GM12878 (cell line): ENCODE results near the gene HCFC2. TPM values are rescaled to one million over a fixed set of nuclear protein-coding genes. Genes with fewer than 3 reads are reported as not detected.
A peak's percentile ranks its signal among the peaks of the same experiment; 100 is the strongest.

Source experiments
- CREM ChIP-seq: IDR thresholded peaks from 2 replicates; pipeline ENCODE4 v1.6.1; 2014; ENCODE audit warnings: antibody characterized with exemption, low read depth
- EED ChIP-seq: sonication (generic); IDR thresholded peaks from 2 replicates; pipeline ENCODE4 v1.6.1; 2016; ENCODE audit warnings: antibody characterized with exemption, low read depth
- HDAC2 ChIP-seq: fragments of 200-600 bp; sonication (generic); IDR thresholded peaks from 2 replicates; pipeline ENCODE4 v1.6.1; 2017
- HDGF ChIP-seq: fragments of 450-650 bp; IDR thresholded peaks from 2 replicates; pipeline ENCODE4 v1.6.1; 2016; ENCODE audit warnings: antibody characterized with exemption
- IKZF2 ChIP-seq, 2 experiments: fragments of 450-650 bp; IDR thresholded peaks; 2 replicates each; pipeline ENCODE4 v1.6.1; 2017; ENCODE audit warnings: mild to moderate bottlenecking in 2 of 2, moderate library complexity in 2 of 2
- KLF5 ChIP-seq: fragments of 450-650 bp; IDR thresholded peaks from 2 replicates; pipeline ENCODE4 v1.6.1; 2014; ENCODE audit warnings: mild to moderate bottlenecking; ENCODE audit not compliant: partially characterized antibody
- MEF2A ChIP-seq: IDR thresholded peaks from 2 replicates; pipeline ENCODE4 v1.6.1; 2011; ENCODE audit warnings: low read depth, mild to moderate bottlenecking, low read length, moderate library complexity; ENCODE audit not compliant: insufficient read depth
- MXI1 ChIP-seq: fragments of 150-350 bp; IDR thresholded peaks from 2 replicates; pipeline ENCODE4 v1.6.1; 2011; ENCODE audit warnings: low read depth, mild to moderate bottlenecking, inconsistent platforms, low read length, improper control_type of control experiment
- NBN ChIP-seq: fragments of 450-650 bp; IDR thresholded peaks from 2 replicates; pipeline ENCODE4 v1.6.1; 2016
- NFYB ChIP-seq: IDR thresholded peaks from 2 replicates; pipeline ENCODE4 v1.6.1; 2011; ENCODE audit warnings: low read depth, mild to moderate bottlenecking, low read length, improper control_type of control experiment, moderate library complexity; ENCODE audit not compliant: insufficient read depth
- PML ChIP-seq: IDR thresholded peaks from 2 replicates; pipeline ENCODE4 v1.6.1; 2012; ENCODE audit warnings: low read length, inconsistent platforms
- POLR2A ChIP-seq: IDR thresholded peaks from 2 replicates; pipeline ENCODE4 v1.6.1; 2011; ENCODE audit warnings: low read depth, mild to moderate bottlenecking, low read length
- RAD51 ChIP-seq: fragments of 450-650 bp; IDR thresholded peaks from 2 replicates; pipeline ENCODE4 v1.6.1; 2016; ENCODE audit warnings: moderate library complexity, mild to moderate bottlenecking, inconsistent platforms
- RUNX3 ChIP-seq: IDR thresholded peaks from 2 replicates; pipeline ENCODE4 v1.6.1; 2012; ENCODE audit warnings: low read length, inconsistent platforms
- SIN3A ChIP-seq: IDR thresholded peaks from 2 replicates; pipeline ENCODE4 v1.6.1; 2012; ENCODE audit warnings: low read depth, low read length, improper control_type of control experiment
- TBL1XR1 ChIP-seq: IDR thresholded peaks from 2 replicates; pipeline ENCODE4 v1.6.1; 2012; ENCODE audit warnings: low read depth, low read length, improper control_type of control experiment
- TCF3 ChIP-seq: IDR thresholded peaks from 2 replicates; pipeline ENCODE4 v1.6.1; 2012; ENCODE audit warnings: low read depth, mild to moderate bottlenecking, low read length, borderline replicate concordance; ENCODE audit not compliant: insufficient read depth
- ZNF207 ChIP-seq: fragments of 450-650 bp; IDR thresholded peaks from 2 replicates; pipeline ENCODE4 v1.6.1; 2014; ENCODE audit warnings: antibody characterized with exemption, mild to moderate bottlenecking, borderline replicate concordance
- polyA plus RNA-seq, 11 experiments: library from polyadenylated mRNA; depleted of rRNA in 4 of 11; unstranded in 6 of 11; stranded (reverse) in 5 of 11; fragments of >200 nt; fragmentation: Nextera tagmentation in 4 of 11; fragmentation: Illumina TruSeq in 1 of 11; extraction: Ambion mirVana in 4 of 11; extraction: Trizol in 1 of 11; gene quantifications; 1 replicate in 1 of 11; 2 replicates in 10 of 11; pipeline versions ENCODE4 v1.2.1 to v1.2.3, GENCODE V29; 2011 to 2016; ENCODE audit warnings: inconsistent platforms in 2 of 11, missing spikeins in 2 of 11, low read depth in 1 of 11
- total RNA-seq, 4 experiments: library from RNA; depleted of rRNA in 3 of 4; stranded (reverse); fragments of >200 nt in 3 of 4; fragmentation: Illumina TruSeq in 1 of 4; extraction: Trizol in 1 of 4; gene quantifications; 2 replicates each; pipeline versions ENCODE4 v1.2.1 to v1.2.3, GENCODE V29; 2013 to 2021
- TF ChIP-seq, protein P1 (sequence below): fragments of 450-650 bp; conservative IDR thresholded peaks from 2 replicates; pipeline ENCODE4 v1.6.1; 2017; ENCODE audit warnings: mild to moderate bottlenecking, moderate library complexity
- TF ChIP-seq, protein P2 (sequence below): IDR thresholded peaks from 2 replicates; pipeline ENCODE4 v1.6.1; 2012; ENCODE audit warnings: low read length, inconsistent platforms
- TF ChIP-seq, protein P3 (sequence below): fragments of 450-650 bp; formaldehyde crosslinking; IDR thresholded peaks from 2 replicates; pipeline ENCODE4 v1.4.0; 2020; ENCODE audit warnings: mild to moderate bottlenecking, moderate library complexity

HCFC2 gene
- total and polyA plus RNA-seq, 10 of the 15 experiments (the other 5 are each of a cell fraction or from before 2014, with no cell fraction given): 1.8 to 14.2 (median 9.3) TPM

DNA sequence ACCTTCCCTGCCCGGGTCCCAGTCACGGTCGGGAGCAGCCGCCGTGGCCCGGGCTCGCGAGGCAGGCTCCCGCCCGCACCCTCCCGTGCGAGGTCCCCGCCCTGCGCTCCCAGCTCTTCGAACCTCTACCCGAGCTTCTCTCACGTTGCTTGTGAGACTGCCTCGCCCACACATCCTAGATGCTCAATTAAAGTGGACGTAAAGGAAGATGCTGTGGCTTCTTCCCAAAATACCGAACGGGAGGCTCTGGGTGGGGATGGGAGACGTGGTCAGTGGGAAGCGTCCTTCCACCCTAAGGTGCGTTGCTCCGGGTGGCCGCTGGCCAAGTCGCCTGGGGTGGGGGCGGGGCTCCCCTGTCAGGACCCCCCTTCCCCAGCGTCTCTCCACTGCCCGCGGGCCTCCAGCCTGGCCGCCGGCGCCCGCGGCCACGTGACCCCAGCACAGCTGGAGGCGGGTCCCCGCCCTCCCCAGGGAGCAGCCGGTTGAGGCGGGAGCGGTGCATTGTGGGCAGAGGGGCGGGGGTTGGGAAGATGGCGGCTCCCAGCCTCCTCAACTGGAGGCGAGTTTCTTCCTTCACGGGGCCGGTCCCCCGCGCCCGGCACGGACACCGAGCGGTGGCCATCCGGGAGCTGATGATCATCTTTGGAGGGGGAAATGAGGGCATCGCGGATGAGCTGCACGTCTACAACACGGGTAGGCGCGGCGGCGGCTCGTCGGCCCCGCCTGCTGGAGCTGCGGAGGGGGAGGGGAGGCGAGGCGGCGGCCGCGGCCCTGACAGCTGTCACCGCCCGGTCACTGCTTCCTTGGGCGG lies at the start of gene HCFC2 (continued):
- TF ChIP-seq, protein P1, sequence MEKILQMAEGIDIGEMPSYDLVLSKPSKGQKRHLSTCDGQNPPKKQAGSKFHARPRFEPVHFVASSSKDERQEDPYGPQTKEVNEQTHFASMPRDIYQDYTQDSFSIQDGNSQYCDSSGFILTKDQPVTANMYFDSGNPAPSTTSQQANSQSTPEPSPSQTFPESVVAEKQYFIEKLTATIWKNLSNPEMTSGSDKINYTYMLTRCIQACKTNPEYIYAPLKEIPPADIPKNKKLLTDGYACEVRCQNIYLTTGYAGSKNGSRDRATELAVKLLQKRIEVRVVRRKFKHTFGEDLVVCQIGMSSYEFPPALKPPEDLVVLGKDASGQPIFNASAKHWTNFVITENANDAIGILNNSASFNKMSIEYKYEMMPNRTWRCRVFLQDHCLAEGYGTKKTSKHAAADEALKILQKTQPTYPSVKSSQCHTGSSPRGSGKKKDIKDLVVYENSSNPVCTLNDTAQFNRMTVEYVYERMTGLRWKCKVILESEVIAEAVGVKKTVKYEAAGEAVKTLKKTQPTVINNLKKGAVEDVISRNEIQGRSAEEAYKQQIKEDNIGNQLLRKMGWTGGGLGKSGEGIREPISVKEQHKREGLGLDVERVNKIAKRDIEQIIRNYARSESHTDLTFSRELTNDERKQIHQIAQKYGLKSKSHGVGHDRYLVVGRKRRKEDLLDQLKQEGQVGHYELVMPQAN: peak; percentile 98
- TF ChIP-seq TCF3: peak; percentile 93
- TF ChIP-seq, protein P2, sequence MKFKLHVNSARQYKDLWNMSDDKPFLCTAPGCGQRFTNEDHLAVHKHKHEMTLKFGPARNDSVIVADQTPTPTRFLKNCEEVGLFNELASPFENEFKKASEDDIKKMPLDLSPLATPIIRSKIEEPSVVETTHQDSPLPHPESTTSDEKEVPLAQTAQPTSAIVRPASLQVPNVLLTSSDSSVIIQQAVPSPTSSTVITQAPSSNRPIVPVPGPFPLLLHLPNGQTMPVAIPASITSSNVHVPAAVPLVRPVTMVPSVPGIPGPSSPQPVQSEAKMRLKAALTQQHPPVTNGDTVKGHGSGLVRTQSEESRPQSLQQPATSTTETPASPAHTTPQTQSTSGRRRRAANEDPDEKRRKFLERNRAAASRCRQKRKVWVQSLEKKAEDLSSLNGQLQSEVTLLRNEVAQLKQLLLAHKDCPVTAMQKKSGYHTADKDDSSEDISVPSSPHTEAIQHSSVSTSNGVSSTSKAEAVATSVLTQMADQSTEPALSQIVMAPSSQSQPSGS: no peak
- 0 out of 2 replicates have a peak, but pooled peaks have one; percentile 54 for TF ChIP-seq PML
- TF ChIP-seq EED: peak; percentile 39
- 0 out of 2 replicates have a peak, but pooled peaks have one; percentile 27 for TF ChIP-seq HDGF
- peak; percentile 87 for TF ChIP-seq NBN
- TF ChIP-seq, protein P3, sequence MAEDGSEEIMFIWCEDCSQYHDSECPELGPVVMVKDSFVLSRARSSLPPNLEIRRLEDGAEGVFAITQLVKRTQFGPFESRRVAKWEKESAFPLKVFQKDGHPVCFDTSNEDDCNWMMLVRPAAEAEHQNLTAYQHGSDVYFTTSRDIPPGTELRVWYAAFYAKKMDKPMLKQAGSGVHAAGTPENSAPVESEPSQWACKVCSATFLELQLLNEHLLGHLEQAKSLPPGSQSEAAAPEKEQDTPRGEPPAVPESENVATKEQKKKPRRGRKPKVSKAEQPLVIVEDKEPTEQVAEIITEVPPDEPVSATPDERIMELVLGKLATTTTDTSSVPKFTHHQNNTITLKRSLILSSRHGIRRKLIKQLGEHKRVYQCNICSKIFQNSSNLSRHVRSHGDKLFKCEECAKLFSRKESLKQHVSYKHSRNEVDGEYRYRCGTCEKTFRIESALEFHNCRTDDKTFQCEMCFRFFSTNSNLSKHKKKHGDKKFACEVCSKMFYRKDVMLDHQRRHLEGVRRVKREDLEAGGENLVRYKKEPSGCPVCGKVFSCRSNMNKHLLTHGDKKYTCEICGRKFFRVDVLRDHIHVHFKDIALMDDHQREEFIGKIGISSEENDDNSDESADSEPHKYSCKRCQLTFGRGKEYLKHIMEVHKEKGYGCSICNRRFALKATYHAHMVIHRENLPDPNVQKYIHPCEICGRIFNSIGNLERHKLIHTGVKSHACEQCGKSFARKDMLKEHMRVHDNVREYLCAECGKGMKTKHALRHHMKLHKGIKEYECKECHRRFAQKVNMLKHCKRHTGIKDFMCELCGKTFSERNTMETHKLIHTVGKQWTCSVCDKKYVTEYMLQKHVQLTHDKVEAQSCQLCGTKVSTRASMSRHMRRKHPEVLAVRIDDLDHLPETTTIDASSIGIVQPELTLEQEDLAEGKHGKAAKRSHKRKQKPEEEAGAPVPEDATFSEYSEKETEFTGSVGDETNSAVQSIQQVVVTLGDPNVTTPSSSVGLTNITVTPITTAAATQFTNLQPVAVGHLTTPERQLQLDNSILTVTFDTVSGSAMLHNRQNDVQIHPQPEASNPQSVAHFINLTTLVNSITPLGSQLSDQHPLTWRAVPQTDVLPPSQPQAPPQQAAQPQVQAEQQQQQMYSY (CRISPR knock-in tag): 0 out of 2 replicates have a peak, but pooled peaks have one; percentile 16
- peak in 1 of 2 experiments; percentile 53; a peak in 2 of 4 replicates for TF ChIP-seq IKZF2 (IDR thresholded peaks at IDR 0.05)
- peak; percentile 78; the same call in 1 of the 2 replicates for TF ChIP-seq SIN3A
- TF ChIP-seq NFYB: no peak
- TF ChIP-seq RUNX3: peak; percentile 65
- peak; percentile 48 for TF ChIP-seq KLF5
- peak; percentile 26; the same call in 1 of the 2 replicates for TF ChIP-seq HDAC2
- peak; percentile 91; the same call in 1 of the 2 replicates for TF ChIP-seq ZNF207
- no peak for TF ChIP-seq MEF2A
- TF ChIP-seq CREM: peak; percentile 47
- TF ChIP-seq MXI1: peak; percentile 92
- TF ChIP-seq RAD51: peak; percentile 86
- TF ChIP-seq TBL1XR1: 0 out of 2 replicates have a peak, but pooled peaks have one; percentile 52
- TF ChIP-seq POLR2A: peak; percentile 81
